ENCODE results near the gene AKAP6. TPM values are rescaled to one million over a fixed set of nuclear protein-coding genes. Genes with fewer than 3 reads are reported as not detected.

Gene AKAP6
- total RNA-seq, 2 donors from 2014 or later = 112 to 117 TPM

GRCh38 chr14:32623300-32624093 is 294.4 kb downstream of the AKAP6 start:
- DNase-seq (ENCODE audit: low spot score) = no peak
- Histone ChIP-seq H3K9me3 (no peaks in the 10 kb centered on the region), H3K27ac (no peak overlapping the region), H3K4me1 (no peaks in the 10 kb centered on the region), H3K36me3 (no peaks in the 10 kb centered on the region), H3K27me3 (no peaks in the 10 kb centered on the region), H3K4me3 (no peak overlapping the region)
- TF ChIP-seq CTCF (IDR thresholded peaks at IDR 0.05) = no peak

- no peak overlapping the region for H3K27ac ChIP-seq
- no peaks in the 10 kb centered on the region for H3K27me3 ChIP-seq
- TF ChIP-seq CTCF (IDR thresholded peaks at IDR 0.05) = no peak
- no peak for DNase-seq (ENCODE audit: low spot score)
- no peaks in the 10 kb centered on the region for H3K4me1 ChIP-seq
- H3K9me3 ChIP-seq = no peaks in the 10 kb centered on the region
- no peaks in the 10 kb centered on the region for H3K36me3 ChIP-seq
- no peak overlapping the region for H3K4me3 ChIP-seq
Observed at GRCh38 chr14:32625211-32625610, 296.1 kb downstream of the AKAP6 start.

- DNase-seq (ENCODE audit: low spot score) = no peak
- Histone ChIP-seq H3K4me1 (no peaks in the 10 kb centered on the region), H3K4me3 (no peak overlapping the region), H3K36me3 (no peaks in the 10 kb centered on the region), H3K27ac (no peak overlapping the region), H3K9me3 (no peaks in the 10 kb centered on the region), H3K27me3 (no peaks in the 10 kb centered on the region)
- TF ChIP-seq CTCF (IDR thresholded peaks at IDR 0.05) = no peak
Observed at GRCh38 chr14:32627545-32628298, 298.6 kb downstream of the AKAP6 start.

- Histone ChIP-seq H3K9me3 (no peaks in the 10 kb centered on the region), H3K27me3 (no peaks in the 10 kb centered on the region), H3K4me3 (no peak overlapping the region), H3K27ac (no peak overlapping the region), H3K4me1 (peaks cover 0 to 4% of the 10 kb centered on the region in 2 donors), H3K36me3 (no peaks in the 10 kb centered on the region)
- no peak for TF ChIP-seq CTCF (IDR thresholded peaks at IDR 0.05)
- DNase-seq (ENCODE audit: low spot score) = no peak
Observed at GRCh38 chr14:32629236-32629635, 300.1 kb downstream of the AKAP6 start.

- TF ChIP-seq CTCF (IDR thresholded peaks at IDR 0.05) = no peak
- Histone ChIP-seq H3K36me3 (no peaks in the 10 kb centered on the region), H3K4me1 (peaks cover 0 to 18% of the 10 kb centered on the region in 2 donors), H3K9me3 (no peaks in the 10 kb centered on the region), H3K27ac (no peak overlapping the region), H3K4me3 (no peak overlapping the region), H3K27me3 (no peaks in the 10 kb centered on the region)
- DNase-seq (ENCODE audit: low spot score) = no peak
Observed at GRCh38 chr14:32630701-32631100, 301.6 kb downstream of the AKAP6 start.

Data from right atrium auricular region (tissue), 2 donors.